Left ventricle myocardium superior (tissue), 1 donor: ENCODE data around the gene SH3RF3. TPM values are rescaled to one million over a fixed set of nuclear protein-coding genes. Genes with fewer than 3 reads are reported as not detected.

Experiments
- ATAC-seq: fragments of 200-7000 bp; cut with Tn5 transposase; one replicate; pipeline ENCODE4 v1.9.1; 2020; ENCODE audit warnings: mild to moderate bottlenecking, moderate library complexity
- DNase-seq: peaks from one replicate; pipeline ENCODE4 v3.0.0-alpha.2; 2020
- intact Hi-C: fragments of 100-400 bp; cut with micrococcal nuclease; formaldehyde crosslinking; loops from one replicate; pipeline ENCODE4 v1.11.0; 2022
- total RNA-seq: library from RNA; stranded (reverse); fragmentation: NEBNext Ultra II Directional; extraction: Animal tissue kit (Norgen Biotek cat#: 25700); gene quantifications from one replicate; pipeline ENCODE4 v1.2.1, GENCODE V29; 2021
- donor health status: DM: no; HTN: yes; CAD: no; lungs with severe emphysema.

Gene SH3RF3
- total RNA-seq, 1 donor from 2014 or later, result 7.4 TPM

GRCh38 chr2:109134741-109135358, 5.8 kb downstream of the SH3RF3 start:
- DNase-seq (no peak), ATAC-seq (no peak)
- intact Hi-C loops, result no loop called here

GRCh38 chr2:109135359-109136197, 6.6 kb downstream of the SH3RF3 start:
- intact Hi-C loops, result no loop called here
- DNase-seq, result no peak
- ATAC-seq, result no peak

- DNase-seq (no peak), ATAC-seq (no peak)
- intact Hi-C loops, result no loop called here
Measured at GRCh38 chr2:109136542-109136941, 7.5 kb downstream of the SH3RF3 start.

GRCh38 chr2:109137616-109138015, 8.6 kb downstream of the SH3RF3 start:
- intact Hi-C loops, result no loop called here
- ATAC-seq, result no peak
- DNase-seq, result no peak

GRCh38 chr2:109138449-109138848, 9.4 kb downstream of the SH3RF3 start:
- DNase-seq, result no peak
- intact Hi-C loops, result no loop called here
- no peak for ATAC-seq

DNA sequence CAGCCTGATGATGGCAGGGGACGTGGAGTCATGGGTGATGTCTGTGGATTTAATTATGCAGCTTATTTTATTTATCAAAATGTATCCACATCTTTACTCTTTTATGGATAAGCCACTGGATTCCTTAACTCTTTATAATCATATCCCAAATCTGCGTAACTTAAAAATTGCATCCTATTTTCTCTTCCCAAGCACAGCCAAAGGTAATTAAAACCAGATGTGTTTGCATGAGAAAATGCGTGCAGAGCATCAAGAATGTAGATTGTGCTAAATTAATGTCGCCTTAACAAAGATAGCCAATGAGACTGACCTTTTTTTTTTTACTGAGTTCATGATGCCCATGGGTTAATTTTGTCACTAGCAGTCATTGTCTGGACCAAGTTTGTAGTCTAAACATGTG, 10.0 kb downstream of the SH3RF3 start:
- ATAC-seq (no peak), DNase-seq (no peak)
- intact Hi-C loops, result no loop called here

DNA sequence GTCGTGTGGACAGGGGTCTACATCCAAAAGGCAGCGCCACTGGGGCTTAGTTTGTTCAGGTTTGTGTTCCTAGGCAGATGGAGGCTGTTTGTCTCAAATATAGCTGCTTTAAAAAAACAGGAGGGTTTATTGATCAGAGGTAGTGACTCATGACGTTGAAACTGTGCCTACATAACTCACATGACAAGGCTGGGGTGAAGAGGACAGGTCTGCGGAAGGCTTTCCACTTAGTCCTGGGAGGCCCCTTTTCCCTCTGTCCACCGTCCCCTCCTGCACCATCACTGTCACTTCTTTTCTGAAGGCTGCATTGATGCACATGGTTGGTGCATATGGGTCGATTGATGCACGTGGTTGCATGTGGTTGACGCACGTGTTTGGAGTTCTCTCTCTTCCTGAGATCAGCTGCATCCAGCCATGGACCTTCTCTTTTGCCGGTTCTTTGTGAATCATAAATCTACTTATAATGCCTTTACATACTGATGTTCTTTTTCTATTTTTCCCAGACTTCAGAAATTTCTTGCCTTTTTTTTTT, 10.9 kb downstream of the SH3RF3 start:
- no peak for ATAC-seq
- no peak for DNase-seq
- intact Hi-C loops, result no loop called here

- intact Hi-C loops, result no loop called here
- DNase-seq (no peak), ATAC-seq (no peak)
Measured at GRCh38 chr2:109141006-109141600, 12.1 kb downstream of the SH3RF3 start.

GRCh38 chr2:109141727-109142283, 12.8 kb downstream of the SH3RF3 start:
- no peak for ATAC-seq
- intact Hi-C loops, result no loop called here
- no peak for DNase-seq

DNA sequence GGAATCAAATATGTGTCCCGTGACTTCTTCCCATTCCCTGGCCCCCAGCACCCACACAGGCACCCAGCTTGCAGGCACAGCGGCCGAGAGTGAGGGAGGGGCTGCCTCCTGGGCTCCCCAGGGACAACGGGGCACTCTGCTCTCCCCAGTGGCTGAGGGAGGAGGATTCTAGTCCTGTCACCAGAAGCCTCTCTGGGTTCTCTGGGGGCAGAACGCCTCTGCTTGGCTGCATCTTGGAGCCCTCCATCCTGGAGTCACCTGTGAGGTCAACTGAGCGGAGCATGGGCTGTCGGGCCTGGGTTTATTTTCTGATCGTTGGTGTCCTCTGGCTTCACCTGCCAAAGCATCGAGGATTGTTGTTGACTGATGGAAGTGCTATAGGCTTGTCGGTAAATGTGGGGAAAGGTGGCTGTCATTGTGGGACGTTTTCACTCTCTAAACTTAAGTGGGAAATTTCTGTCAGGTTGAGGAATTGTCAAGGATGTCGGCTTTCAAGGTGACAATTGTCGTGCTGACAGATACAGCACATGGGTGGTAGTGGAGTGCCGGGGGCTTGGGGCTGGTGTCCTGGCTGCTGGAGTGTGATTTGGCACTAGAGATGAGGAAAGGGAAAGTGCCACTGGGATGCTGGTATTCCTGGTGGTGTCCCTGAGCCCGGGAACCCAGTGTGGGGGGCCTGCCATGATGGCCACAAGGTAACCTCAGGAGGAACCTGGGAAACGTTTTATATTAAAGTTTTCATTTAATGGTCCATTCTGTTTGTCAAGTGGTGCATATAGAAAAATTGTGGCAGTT, 13.6 kb downstream of the SH3RF3 start:
- DNase-seq, result no peak

DNA sequence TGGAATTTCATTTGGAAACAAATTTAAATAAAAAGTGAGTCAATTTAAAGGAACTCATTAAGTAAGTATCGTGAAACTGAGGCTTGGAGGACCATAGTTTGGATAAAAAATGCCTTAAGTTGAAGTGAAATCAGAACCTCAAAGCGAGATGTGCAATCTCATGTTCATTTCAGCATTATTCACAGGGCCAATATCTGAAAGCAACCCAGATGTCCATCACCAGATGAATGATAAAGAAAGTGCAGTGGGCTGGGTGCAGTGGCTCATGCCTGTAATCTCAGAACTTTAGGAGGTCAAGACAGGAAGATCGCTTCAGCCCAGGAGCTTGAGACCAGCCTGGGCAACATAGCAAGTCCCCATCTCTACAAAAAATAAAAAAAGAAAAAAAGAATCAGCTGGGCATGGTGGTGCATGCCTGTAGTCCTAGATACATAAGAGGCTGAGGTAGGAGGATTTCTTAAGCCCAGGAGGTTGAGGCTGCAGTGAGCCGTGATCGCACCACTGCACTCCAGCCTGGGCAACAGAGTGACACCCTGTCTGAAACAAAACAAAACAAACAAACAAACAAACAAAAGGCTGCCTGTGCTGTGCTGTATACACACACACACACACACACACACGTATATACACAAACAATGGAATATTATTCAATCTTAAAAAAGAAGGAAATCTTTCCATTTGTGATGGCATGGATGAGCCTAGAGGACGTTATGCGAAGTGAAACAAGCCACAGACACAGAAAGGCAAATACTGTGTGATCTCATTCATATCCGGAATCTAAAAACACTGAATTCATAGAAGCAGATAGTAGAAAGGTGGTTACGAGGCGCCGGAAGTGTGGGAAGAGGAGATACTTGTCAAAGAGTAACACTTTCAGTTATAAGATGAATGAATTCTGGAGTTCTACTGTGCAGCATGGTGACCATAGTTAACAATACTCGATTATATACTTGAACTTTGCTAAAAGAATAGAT, 14.5 kb downstream of the SH3RF3 start:
- no peak for DNase-seq
- no peak for ATAC-seq
- intact Hi-C loops, result no loop called here

More for the DNA sequence above, 13.6 kb downstream of the SH3RF3 start:
- no peak for ATAC-seq
- intact Hi-C loops, result no loop called here

DNA sequence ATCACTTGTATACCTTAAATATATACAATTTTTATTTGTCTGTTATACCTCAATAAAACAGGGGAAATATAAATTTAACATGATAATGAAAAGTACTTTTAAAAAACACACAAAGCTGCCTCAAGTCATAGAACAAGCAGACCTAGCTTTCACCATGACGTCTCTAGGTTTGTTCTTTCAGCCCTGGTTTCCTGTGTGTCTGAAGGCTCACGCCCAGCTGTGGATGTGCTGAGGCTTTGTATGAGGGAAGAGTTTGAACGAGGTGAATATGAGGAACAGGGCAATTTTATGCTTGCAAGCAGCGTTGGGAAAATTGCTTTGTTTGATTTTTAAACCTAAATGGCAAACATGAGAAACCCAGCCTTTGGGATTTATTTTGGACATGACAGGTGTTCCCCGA, 15.3 kb downstream of the SH3RF3 start:
- DNase-seq (no peak), ATAC-seq (no peak)
- intact Hi-C loops, result no loop called here

DNA sequence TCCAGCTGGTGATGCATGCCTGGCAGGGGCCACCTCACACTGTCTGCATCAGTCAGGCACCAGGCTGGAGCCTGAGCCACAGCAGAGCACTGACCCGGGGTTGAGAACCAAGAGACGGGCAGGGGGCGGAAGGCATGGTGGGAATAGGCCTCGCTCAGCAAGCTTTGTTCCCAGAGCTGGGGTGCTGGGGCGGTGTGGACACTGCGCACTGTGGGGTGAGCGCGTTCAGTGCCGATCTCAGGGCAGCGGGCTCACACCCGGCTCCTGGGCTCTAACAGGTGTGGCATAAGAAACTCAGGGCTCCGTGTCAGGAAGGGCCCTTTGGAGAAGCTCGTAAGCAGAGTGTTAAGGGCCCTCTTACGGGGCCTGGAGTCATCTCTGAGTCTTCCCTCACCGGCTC, 15.7 kb downstream of the SH3RF3 start:
- no peak for DNase-seq
- no peak for ATAC-seq
- intact Hi-C loops, result no loop called here

DNA sequence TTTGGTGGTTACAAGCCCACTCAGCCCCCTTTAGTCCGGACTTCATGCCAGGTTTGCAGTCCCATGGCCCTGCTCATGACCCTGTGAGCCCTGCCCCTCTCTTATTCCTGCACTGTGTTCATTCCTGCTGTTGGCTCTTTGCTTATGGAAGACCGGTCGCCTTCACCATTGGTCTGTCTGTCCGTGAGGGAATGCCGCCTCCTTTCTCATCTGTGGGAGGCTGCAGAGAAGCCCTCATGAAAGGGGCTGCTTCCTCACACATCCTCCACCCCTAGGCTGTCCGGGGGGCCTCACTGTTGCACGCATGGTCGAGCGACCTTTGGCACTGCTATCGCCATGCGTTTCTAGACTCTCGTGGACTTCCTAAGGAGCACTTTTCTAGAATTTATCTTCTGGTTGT, 16.3 kb downstream of the SH3RF3 start:
- DNase-seq, result no peak
- no peak for ATAC-seq
- intact Hi-C loops, result no loop called here

DNA sequence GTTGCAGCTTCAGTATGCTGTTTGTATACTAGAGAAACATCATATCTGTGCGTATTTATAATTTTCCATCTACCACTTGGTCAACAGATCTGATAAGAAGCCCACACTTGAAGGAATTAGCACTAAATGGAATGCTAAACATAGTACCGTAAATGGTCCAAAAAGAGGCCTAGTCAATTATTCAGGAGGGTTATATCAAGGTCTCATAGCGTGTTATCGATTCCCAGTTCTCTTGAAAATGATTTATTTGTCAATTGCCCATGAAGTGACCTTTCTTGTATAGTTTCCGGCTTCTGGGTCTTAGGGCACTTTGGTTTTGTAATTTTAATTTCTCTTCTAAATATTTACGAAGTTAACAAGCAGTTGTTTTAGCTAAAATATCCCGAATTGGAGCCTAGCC, 18.4 kb downstream of the SH3RF3 start:
- ATAC-seq (no peak), DNase-seq (no peak)
- intact Hi-C loops, result no loop called here

DNA sequence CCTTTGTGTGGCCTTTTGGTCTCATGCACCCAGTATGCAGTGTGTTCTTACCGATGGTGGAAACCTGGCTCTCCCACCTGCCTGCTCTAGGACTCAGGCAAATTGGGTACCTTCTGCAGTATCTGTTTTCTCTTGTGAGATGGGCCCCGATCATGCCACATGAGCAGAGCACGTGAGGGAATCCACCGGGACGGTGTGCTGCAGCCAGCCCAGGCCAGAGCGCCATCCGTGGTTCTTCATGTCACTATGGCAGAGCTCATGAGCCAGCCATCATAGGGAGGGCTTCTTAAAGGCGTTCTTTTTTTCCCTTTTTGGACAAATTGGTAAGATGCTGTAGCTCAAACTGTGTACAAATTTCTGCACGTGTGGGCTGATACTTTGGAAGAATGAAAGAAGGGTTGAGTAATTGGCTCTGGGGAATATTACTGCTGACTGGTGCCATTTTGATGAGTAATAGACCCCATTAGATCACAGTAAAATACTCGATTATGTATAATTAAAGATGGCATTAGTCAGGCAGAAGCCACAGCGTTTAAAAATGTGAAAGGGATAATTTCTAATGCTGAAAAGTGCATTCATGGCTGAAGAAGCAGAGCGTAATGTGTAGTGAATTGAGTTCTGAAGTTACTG, 19.2 kb downstream of the SH3RF3 start:
- intact Hi-C loops, result no loop called here
- peak; percentile 65 for ATAC-seq
- no peak for DNase-seq

DNA sequence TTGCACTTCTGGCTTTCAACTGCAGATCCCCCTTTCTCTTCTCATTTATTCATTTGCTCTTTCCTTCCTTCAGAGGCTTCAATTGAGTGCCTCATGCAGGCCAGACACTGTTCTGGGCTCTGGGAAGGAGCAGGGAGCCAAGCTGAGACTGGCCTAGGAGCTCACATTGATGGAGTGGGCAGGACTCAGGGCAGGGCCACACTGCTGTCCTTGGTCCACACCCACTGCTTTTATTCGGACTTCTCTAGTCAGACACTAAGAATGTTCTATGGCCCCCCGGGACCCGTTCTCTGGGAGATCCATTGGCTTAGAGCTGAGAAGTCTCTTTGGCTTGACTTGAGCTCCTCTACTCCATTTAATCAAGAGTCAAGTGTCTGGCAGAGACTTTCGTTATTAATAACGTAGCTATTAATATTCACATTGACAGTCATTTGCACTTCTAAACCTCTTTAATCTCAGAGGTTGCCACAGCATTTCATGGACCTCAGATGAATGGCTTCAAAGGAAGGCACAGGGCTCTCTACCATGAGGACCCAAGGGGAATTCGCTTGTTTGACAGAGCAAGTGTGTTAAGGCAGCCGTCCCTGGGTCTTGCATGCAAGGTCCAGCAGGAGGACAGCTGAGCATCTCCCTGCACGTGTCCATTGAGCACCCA, 20.1 kb downstream of the SH3RF3 start:
- intact Hi-C loops, result no loop called here
- DNase-seq, result no peak
- peak; percentile 55 for ATAC-seq
